GM23248 (cell line): ENCODE measurements around the gene TOM1L1.

Source experiments
- EZH2 ChIP-seq: fragments of 200-600 bp; sonication (generic); IDR thresholded peaks from 2 replicates; pipeline ENCODE4 v1.6.1; 2018; ENCODE audit warnings: antibody characterized with exemption, mild to moderate bottlenecking; ENCODE audit not compliant: insufficient read depth, poor library complexity, severe bottlenecking
- EZH2phosphoT487 ChIP-seq: fragments of 200-600 bp; sonication (generic); IDR thresholded peaks from 2 replicates; pipeline ENCODE4 v1.6.1; 2018; ENCODE audit warnings: antibody characterized with exemption, moderate library complexity, mild to moderate bottlenecking, low read depth; ENCODE audit not compliant: insufficient read depth

DNA sequence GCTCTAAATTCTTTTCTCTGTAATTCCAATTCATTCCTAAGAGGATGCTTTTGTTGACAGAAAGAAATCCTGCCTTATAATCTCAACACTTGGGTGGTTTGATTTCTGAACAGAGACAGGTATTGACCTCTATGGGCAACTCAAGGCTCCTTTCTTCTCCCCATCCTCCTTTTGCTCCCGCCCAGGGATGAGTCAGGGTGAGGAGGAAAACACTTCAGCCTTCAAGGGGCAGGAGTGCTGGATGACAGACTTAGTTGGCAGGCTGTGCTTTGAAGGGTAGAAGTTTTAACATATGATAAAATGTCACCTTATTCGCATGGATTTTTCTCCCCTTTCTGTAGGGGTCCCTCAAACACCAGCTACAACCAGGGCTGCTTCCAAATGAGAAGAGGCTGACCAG lies 16.7 kb upstream of the TOM1L1 start:
- no peak for TF ChIP-seq EZH2
- no peak for TF ChIP-seq EZH2phosphoT487
